ENCODE measurements around the gene PROSER3. TPM values are rescaled to one million over a fixed set of nuclear protein-coding genes. Genes with fewer than 3 reads are reported as not detected.
A peak's percentile ranks its signal among the peaks of the same experiment; 100 is the strongest.

PROSER3 gene
- total and polyA plus RNA-seq, 9 of the 15 experiments (the other 6 are each of a cell fraction or from before 2014, with no cell fraction given): 1.0 to 39.5 (median 5.1) TPM

GRCh38 chr19:35736913-35737886, 20.8 kb upstream of the PROSER3 start (continued):
- TF ChIP-seq CTCF (IDR thresholded peaks at IDR 0.05 in 2 of 3, conservative IDR thresholded peaks at IDR 0.05 in 1 of 3; ENCODE audit: insufficient read depth in 2 of 3, low read depth in 1 of 3, low read length in 3 of 3) (peak in 1 of 3 experiments; percentile 28; a peak in 3 of 6 replicates), PYGO2 (tag; IDR thresholded peaks at IDR 0.05) (no peak), POLR2AphosphoS5 (IDR thresholded peaks at IDR 0.05; ENCODE audit: control insufficient read depth, insufficient read depth, low read depth, low read length) (peak; percentile 11; the same call in 1 of the 2 replicates), ZNF282 (CRISPR knock-in tag; IDR thresholded peaks at IDR 0.05) (no peak)

All from K562 (cell line).